K562 (cell line): ENCODE data around the gene ALG6. TPM values are rescaled to one million over a fixed set of nuclear protein-coding genes. Genes with fewer than 3 reads are reported as not detected.

Source experiments
- ARNT ChIP-seq, 2 experiments: fragments of 450-650 bp; IDR thresholded peaks; 2 replicates each; pipeline ENCODE4 v1.6.1; 2016; ENCODE audit warnings: mild to moderate bottlenecking in 1 of 2
- DPF2 ChIP-seq: fragments of 450-650 bp; IDR thresholded peaks from 2 replicates; pipeline ENCODE4 v1.6.1; 2016
- JUND ChIP-seq, 2 experiments: IDR thresholded peaks; 2 replicates in 1 of 2; 3 replicates in 1 of 2; pipeline ENCODE4 v1.6.1; 2011; ENCODE audit warnings: borderline replicate concordance in 2 of 2, low read depth in 2 of 2, low read length in 2 of 2, improper control_type of control experiment in 1 of 2, missing biosample characterization in 1 of 2, missing genetic modification characterization in 1 of 2, missing genetic modification reagents in 1 of 2
- PRPF4 ChIP-seq: fragments of 200-400 bp; formaldehyde crosslinking; IDR thresholded peaks from one replicate; pipeline ENCODE4 v1.6.1; 2017; ENCODE audit warnings: low read length, low read depth, mild to moderate bottlenecking; ENCODE audit not compliant: insufficient read depth, poor library complexity, severe bottlenecking
- SMARCA4 ChIP-seq: fragments of 450-650 bp; IDR thresholded peaks from 2 replicates; pipeline ENCODE4 v1.6.1; 2016
- polyA plus RNA-seq, 8 experiments: library from polyadenylated mRNA; depleted of rRNA in 4 of 8; stranded (reverse) in 5 of 8; unstranded in 3 of 8; fragments of >200 nt; fragmentation: Nextera tagmentation in 2 of 8; fragmentation: Illumina TruSeq in 1 of 8; extraction: Ambion mirVana in 2 of 8; extraction: Trizol in 1 of 8; gene quantifications; 2 replicates each; pipeline versions ENCODE4 v1.2.1 to v1.2.3, GENCODE V29; 2011 to 2014; ENCODE audit warnings: inconsistent platforms in 1 of 8, missing spikeins in 1 of 8
- total RNA-seq, 7 experiments: library from RNA; depleted of rRNA in 6 of 7; stranded (reverse); fragments of >200 nt in 6 of 7; fragmentation: Illumina TruSeq in 2 of 7; extraction: Trizol in 2 of 7; gene quantifications; 2 replicates each; pipeline versions ENCODE4 v1.2.1 to v1.2.3, GENCODE V29; 2011 to 2021; ENCODE audit warnings: low replicate concordance in 1 of 7
- TF ChIP-seq, protein P1 (sequence below): sonication (generic); formaldehyde crosslinking; IDR thresholded peaks from 2 replicates; pipeline ENCODE4 v1.8.0; 2023; ENCODE audit warnings: missing genetic modification reagents, mild to moderate bottlenecking, borderline replicate concordance
- TF ChIP-seq, protein P2 (sequence below): sonication (generic); formaldehyde crosslinking; IDR thresholded peaks from 2 replicates; pipeline ENCODE4 v1.8.0; 2022; ENCODE audit warnings: mild to moderate bottlenecking, missing genetic modification reagents
- TF ChIP-seq, protein P3 (sequence below): fragments of 250-450 bp; sonication (Bioruptor Pico); IDR thresholded peaks from 2 replicates; pipeline ENCODE4 v1.5.0; 2020; ENCODE audit warnings: mild to moderate bottlenecking
- TF ChIP-seq, protein P4 (sequence below): fragments of 450-650 bp; formaldehyde crosslinking; IDR thresholded peaks from 2 replicates; pipeline ENCODE4 v1.4.0; 2020; ENCODE audit warnings: mild to moderate bottlenecking, moderate library complexity
- TF ChIP-seq, protein P5 (sequence below): fragments of 450-650 bp; IDR thresholded peaks from 2 replicates; pipeline ENCODE4 v1.6.1; 2014; ENCODE audit warnings: low read depth, mild to moderate bottlenecking, moderate library complexity, borderline replicate concordance
- TF ChIP-seq, protein P6 (sequence below), 2 experiments: fragments of 250-450 bp in 1 of 2; fragments of 450-650 bp in 1 of 2; sonication (Bioruptor Pico) in 1 of 2; IDR thresholded peaks; 2 replicates each; pipeline versions ENCODE4 v1.6.1 to v1.8.0; 2016 to 2021; ENCODE audit warnings: mild to moderate bottlenecking in 2 of 2, moderate library complexity in 2 of 2, missing compliant biosample characterization in 1 of 2, missing genetic modification characterization in 1 of 2

Gene ALG6
- total and polyA plus RNA-seq, 9 of the 15 experiments (the other 6 are each of a cell fraction or from before 2014, with no cell fraction given): 14.6 to 35.7 (median 23.3) TPM

DNA sequence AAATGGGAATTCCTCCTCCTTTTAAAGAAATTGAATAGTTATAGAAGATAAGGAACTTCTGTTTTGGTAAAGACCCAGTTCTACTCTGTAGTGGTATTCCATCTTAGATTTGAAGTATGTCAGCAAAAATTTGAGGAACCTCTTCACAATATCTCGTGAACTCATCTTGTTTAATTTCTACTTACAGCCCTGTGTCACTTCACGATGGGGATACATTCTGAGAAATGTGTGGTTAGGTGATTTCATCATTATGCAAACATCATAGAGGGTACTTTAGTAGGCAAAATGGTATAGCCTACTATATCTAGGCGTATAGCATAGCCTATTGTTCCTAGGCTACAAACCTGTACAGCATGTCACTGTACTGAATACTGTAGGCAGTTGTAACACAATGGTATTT is 36.0 kb downstream of the ALG6 start (continued):
- peak; percentile 55; the same call in 1 of the 2 replicates for TF ChIP-seq JUND (IDR thresholded peaks at IDR 0.05; ENCODE audit: borderline replicate concordance, low read depth, low read length)
- TF ChIP-seq JUND (tag; IDR thresholded peaks at IDR 0.05; ENCODE audit: borderline replicate concordance, low read depth, low read length): peak; percentile 53; the same call in 2 of the 3 replicates
- TF ChIP-seq, protein P1, sequence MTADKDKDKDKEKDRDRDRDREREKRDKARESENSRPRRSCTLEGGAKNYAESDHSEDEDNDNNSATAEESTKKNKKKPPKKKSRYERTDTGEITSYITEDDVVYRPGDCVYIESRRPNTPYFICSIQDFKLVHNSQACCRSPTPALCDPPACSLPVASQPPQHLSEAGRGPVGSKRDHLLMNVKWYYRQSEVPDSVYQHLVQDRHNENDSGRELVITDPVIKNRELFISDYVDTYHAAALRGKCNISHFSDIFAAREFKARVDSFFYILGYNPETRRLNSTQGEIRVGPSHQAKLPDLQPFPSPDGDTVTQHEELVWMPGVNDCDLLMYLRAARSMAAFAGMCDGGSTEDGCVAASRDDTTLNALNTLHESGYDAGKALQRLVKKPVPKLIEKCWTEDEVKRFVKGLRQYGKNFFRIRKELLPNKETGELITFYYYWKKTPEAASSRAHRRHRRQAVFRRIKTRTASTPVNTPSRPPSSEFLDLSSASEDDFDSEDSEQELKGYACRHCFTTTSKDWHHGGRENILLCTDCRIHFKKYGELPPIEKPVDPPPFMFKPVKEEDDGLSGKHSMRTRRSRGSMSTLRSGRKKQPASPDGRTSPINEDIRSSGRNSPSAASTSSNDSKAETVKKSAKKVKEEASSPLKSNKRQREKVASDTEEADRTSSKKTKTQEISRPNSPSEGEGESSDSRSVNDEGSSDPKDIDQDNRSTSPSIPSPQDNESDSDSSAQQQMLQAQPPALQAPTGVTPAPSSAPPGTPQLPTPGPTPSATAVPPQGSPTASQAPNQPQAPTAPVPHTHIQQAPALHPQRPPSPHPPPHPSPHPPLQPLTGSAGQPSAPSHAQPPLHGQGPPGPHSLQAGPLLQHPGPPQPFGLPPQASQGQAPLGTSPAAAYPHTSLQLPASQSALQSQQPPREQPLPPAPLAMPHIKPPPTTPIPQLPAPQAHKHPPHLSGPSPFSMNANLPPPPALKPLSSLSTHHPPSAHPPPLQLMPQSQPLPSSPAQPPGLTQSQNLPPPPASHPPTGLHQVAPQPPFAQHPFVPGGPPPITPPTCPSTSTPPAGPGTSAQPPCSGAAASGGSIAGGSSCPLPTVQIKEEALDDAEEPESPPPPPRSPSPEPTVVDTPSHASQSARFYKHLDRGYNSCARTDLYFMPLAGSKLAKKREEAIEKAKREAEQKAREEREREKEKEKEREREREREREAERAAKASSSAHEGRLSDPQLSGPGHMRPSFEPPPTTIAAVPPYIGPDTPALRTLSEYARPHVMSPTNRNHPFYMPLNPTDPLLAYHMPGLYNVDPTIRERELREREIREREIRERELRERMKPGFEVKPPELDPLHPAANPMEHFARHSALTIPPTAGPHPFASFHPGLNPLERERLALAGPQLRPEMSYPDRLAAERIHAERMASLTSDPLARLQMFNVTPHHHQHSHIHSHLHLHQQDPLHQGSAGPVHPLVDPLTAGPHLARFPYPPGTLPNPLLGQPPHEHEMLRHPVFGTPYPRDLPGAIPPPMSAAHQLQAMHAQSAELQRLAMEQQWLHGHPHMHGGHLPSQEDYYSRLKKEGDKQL: no peak
- no peak for TF ChIP-seq DPF2
- TF ChIP-seq, protein P2, sequence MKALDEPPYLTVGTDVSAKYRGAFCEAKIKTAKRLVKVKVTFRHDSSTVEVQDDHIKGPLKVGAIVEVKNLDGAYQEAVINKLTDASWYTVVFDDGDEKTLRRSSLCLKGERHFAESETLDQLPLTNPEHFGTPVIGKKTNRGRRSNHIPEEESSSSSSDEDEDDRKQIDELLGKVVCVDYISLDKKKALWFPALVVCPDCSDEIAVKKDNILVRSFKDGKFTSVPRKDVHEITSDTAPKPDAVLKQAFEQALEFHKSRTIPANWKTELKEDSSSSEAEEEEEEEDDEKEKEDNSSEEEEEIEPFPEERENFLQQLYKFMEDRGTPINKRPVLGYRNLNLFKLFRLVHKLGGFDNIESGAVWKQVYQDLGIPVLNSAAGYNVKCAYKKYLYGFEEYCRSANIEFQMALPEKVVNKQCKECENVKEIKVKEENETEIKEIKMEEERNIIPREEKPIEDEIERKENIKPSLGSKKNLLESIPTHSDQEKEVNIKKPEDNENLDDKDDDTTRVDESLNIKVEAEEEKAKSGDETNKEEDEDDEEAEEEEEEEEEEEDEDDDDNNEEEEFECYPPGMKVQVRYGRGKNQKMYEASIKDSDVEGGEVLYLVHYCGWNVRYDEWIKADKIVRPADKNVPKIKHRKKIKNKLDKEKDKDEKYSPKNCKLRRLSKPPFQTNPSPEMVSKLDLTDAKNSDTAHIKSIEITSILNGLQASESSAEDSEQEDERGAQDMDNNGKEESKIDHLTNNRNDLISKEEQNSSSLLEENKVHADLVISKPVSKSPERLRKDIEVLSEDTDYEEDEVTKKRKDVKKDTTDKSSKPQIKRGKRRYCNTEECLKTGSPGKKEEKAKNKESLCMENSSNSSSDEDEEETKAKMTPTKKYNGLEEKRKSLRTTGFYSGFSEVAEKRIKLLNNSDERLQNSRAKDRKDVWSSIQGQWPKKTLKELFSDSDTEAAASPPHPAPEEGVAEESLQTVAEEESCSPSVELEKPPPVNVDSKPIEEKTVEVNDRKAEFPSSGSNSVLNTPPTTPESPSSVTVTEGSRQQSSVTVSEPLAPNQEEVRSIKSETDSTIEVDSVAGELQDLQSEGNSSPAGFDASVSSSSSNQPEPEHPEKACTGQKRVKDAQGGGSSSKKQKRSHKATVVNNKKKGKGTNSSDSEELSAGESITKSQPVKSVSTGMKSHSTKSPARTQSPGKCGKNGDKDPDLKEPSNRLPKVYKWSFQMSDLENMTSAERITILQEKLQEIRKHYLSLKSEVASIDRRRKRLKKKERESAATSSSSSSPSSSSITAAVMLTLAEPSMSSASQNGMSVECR (CRISPR knock-in tag): no peak
- TF ChIP-seq, protein P3, sequence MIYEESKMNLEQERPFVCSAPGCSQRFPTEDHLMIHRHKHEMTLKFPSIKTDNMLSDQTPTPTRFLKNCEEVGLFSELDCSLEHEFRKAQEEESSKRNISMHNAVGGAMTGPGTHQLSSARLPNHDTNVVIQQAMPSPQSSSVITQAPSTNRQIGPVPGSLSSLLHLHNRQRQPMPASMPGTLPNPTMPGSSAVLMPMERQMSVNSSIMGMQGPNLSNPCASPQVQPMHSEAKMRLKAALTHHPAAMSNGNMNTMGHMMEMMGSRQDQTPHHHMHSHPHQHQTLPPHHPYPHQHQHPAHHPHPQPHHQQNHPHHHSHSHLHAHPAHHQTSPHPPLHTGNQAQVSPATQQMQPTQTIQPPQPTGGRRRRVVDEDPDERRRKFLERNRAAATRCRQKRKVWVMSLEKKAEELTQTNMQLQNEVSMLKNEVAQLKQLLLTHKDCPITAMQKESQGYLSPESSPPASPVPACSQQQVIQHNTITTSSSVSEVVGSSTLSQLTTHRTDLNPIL (CRISPR knock-in tag): no peak
- TF ChIP-seq, protein P4, sequence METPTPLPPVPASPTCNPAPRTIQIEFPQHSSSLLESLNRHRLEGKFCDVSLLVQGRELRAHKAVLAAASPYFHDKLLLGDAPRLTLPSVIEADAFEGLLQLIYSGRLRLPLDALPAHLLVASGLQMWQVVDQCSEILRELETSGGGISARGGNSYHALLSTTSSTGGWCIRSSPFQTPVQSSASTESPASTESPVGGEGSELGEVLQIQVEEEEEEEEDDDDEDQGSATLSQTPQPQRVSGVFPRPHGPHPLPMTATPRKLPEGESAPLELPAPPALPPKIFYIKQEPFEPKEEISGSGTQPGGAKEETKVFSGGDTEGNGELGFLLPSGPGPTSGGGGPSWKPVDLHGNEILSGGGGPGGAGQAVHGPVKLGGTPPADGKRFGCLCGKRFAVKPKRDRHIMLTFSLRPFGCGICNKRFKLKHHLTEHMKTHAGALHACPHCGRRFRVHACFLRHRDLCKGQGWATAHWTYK (CRISPR knock-in tag): no peak
- TF ChIP-seq, protein P5, sequence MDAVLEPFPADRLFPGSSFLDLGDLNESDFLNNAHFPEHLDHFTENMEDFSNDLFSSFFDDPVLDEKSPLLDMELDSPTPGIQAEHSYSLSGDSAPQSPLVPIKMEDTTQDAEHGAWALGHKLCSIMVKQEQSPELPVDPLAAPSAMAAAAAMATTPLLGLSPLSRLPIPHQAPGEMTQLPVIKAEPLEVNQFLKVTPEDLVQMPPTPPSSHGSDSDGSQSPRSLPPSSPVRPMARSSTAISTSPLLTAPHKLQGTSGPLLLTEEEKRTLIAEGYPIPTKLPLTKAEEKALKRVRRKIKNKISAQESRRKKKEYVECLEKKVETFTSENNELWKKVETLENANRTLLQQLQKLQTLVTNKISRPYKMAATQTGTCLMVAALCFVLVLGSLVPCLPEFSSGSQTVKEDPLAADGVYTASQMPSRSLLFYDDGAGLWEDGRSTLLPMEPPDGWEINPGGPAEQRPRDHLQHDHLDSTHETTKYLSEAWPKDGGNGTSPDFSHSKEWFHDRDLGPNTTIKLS: no peak
- TF ChIP-seq ARNT (IDR thresholded peaks at IDR 0.05): no peak
- peak; percentile 42; the same call in 1 of the 2 replicates for TF ChIP-seq SMARCA4
- TF ChIP-seq PRPF4: no peak
- TF ChIP-seq, protein P6, sequence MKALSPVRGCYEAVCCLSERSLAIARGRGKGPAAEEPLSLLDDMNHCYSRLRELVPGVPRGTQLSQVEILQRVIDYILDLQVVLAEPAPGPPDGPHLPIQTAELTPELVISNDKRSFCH (CRISPR knock-in tag; IDR thresholded peaks at IDR 0.05): no peak
- TF ChIP-seq, protein P6 (tag; IDR thresholded peaks at IDR 0.05): no peak
